Measurements from ENCODE around the gene RAPSN.

Gene RAPSN

DNA sequence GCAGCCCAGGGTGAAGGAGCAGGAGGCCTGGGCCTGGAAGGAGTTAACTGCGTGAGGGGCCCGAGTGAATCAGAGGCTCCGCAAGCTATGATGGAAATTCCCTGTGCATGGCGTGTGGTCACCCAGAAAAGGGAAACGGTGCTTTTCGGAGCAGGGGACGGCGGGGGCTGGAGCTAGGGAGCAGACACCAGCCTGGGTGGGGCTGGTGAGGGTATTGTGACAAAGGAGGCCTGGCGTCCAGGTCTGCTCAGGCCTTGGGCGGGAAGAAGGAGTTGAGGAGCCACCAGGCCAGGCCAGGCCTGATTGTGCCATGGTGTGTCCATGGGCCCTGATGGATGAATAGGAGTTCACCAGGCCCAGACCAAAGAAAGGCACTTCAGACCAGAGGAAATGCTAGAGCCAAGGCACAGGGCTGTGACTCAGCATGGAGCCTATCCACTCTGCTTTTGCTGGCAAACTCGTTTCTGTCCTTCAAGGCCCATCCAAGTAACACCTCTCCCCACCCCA, 57.8 kb downstream of the RAPSN start:
- H3K27ac ChIP-seq (ENCODE audit: extremely low read depth, low read depth, low read length), result no peak overlapping the region

GRCh38 chr11:47390422-47390760, 58.5 kb downstream of the RAPSN start:
- no peaks in the 10 kb centered on the region for H3K9me3 ChIP-seq (ENCODE audit: control insufficient read depth, insufficient read depth, low read depth, low read length)
- H3K4me3 ChIP-seq (ENCODE audit: low read depth, low read length), result no peak overlapping the region
- no peaks in the 10 kb centered on the region for H3K36me3 ChIP-seq (ENCODE audit: control insufficient read depth in 2 of 2, insufficient read depth in 1 of 2, low read length in 2 of 2)
- H3K27ac ChIP-seq (ENCODE audit: extremely low read depth, low read depth, low read length), result no peak overlapping the region
- ChIA-PET POLR2A (interaction anchor here (1.0 kb wide), 1 partner anchor 10 kb away, joined by 3 read pairs; no protein-coding TSS in a partner anchor), CTCF (interaction anchor here (5.6 kb wide), 1 partner anchor 16 kb away, joined by 37 read pairs; no protein-coding TSS in a partner anchor)
- TF ChIP-seq ZNF404 (tag by site-specific recombination; IDR thresholded peaks at IDR 0.05) (no peak), ZBTB20 (tag by site-specific recombination; IDR thresholded peaks at IDR 0.05) (no peak), ZNF433 (tag by site-specific recombination; IDR thresholded peaks at IDR 0.05; ENCODE audit: low read depth) (no peak), ZNF140 (tag by site-specific recombination; IDR thresholded peaks at IDR 0.05) (no peak), ZNF274 (IDR thresholded peaks at IDR 0.05; ENCODE audit: low read length) (no peak), ZNF274 (tag by site-specific recombination; IDR thresholded peaks at IDR 0.05; ENCODE audit: borderline replicate concordance) (no peak), ZBTB1 (tag by site-specific recombination; IDR thresholded peaks at IDR 0.05) (no peak), ZFP37 (tag by site-specific recombination; IDR thresholded peaks at IDR 0.05) (no peak), ZNF548 (tag by site-specific recombination; IDR thresholded peaks at IDR 0.05) (no peak), ZNF132 (tag by site-specific recombination; IDR thresholded peaks at IDR 0.05; ENCODE audit: borderline replicate concordance) (no peak), ZNF112 (tag by site-specific recombination; IDR thresholded peaks at IDR 0.05) (no peak), SP3 (tag by site-specific recombination; IDR thresholded peaks at IDR 0.05) (no peak), ZNF121 (tag by site-specific recombination; IDR thresholded peaks at IDR 0.05) (no peak), ZSCAN5A (tag by site-specific recombination; IDR thresholded peaks at IDR 0.05) (no peak), EGR2 (tag by site-specific recombination; IDR thresholded peaks at IDR 0.05; ENCODE audit: low read depth) (no peak)
- TF ChIP-seq, protein P1, sequence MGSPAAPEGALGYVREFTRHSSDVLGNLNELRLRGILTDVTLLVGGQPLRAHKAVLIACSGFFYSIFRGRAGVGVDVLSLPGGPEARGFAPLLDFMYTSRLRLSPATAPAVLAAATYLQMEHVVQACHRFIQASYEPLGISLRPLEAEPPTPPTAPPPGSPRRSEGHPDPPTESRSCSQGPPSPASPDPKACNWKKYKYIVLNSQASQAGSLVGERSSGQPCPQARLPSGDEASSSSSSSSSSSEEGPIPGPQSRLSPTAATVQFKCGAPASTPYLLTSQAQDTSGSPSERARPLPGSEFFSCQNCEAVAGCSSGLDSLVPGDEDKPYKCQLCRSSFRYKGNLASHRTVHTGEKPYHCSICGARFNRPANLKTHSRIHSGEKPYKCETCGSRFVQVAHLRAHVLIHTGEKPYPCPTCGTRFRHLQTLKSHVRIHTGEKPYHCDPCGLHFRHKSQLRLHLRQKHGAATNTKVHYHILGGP (tag by site-specific recombination; IDR thresholded peaks at IDR 0.05), result no peak
- no peaks in the 10 kb centered on the region for H3K4me1 ChIP-seq (ENCODE audit: control insufficient read depth, insufficient read depth, low read length)

More for the DNA sequence above, 57.8 kb downstream of the RAPSN start:
- Histone ChIP-seq H3K9me3 (ENCODE audit: control insufficient read depth, insufficient read depth, low read depth, low read length) (no peaks in the 10 kb centered on the region), H3K36me3 (ENCODE audit: control insufficient read depth in 2 of 2, insufficient read depth in 1 of 2, low read length in 2 of 2) (no peaks in the 10 kb centered on the region), H3K4me1 (ENCODE audit: control insufficient read depth, insufficient read depth, low read length) (no peaks in the 10 kb centered on the region), H3K4me3 (ENCODE audit: low read depth, low read length) (no peak overlapping the region)
- TF ChIP-seq ZFP3 (tag by site-specific recombination; IDR thresholded peaks at IDR 0.05; ENCODE audit: low read depth) (peak; percentile 83), ZNF571 (tag by site-specific recombination; IDR thresholded peaks at IDR 0.05) (no peak)
- CTCF ChIA-PET, result interaction anchor here (2.1 to 5.6 kb wide), 2 partner anchors 17 to 21 kb away, joined by 10 to 37 read pairs; no protein-coding TSS in a partner anchor
- POLR2A ChIA-PET, result interaction anchor here (1.0 kb wide), 1 partner anchor 9 kb away, joined by 3 read pairs; no protein-coding TSS in a partner anchor

DNA sequence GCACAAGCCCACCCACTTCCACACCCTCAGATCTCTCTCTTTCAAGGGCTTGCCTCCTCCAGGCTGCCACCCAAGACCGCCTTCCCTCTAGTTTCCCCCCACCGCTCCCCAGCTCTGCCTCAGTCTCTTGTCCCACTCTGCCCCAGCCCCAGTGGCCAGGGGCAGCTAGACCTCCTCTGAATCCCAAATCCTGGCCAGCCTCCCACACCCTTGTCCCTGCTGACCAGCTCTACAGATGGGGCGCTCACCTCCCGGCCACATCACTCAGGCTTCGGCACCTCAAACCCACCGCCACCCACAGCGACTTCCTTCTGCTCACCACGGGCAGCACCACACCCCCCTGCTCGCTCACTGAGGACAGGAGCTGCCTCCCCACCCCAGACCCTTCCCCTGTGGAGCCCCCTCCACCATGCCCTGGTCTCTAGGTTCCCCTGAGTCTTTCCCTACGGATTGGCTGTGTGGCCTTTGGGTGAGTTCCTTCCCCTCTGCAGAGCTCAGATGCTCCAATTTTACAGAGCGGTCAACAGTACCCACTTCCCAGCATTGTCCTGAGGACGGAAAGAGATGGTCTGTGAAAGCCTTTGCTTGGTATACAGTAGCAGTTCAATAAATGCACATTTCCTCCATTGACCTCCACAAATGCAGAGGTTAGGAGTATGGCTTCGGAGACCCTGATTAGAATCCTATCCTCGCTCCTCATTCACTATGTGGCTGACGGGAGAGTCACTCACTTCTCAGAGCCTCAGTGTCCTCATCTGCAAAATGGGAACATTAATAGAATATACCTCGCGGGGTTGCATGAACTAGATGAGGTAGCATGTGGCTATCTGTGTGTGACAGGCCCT, 59.1 kb downstream of the RAPSN start:
- Histone ChIP-seq H3K36me3 (ENCODE audit: control insufficient read depth in 2 of 2, insufficient read depth in 1 of 2, low read length in 2 of 2) (no peaks in the 10 kb centered on the region), H3K4me3 (ENCODE audit: low read depth, low read length) (no peak overlapping the region), H3K9me3 (ENCODE audit: control insufficient read depth, insufficient read depth, low read depth, low read length) (no peaks in the 10 kb centered on the region), H3K4me1 (ENCODE audit: control insufficient read depth, insufficient read depth, low read length) (no peaks in the 10 kb centered on the region), H3K27ac (ENCODE audit: extremely low read depth, low read depth, low read length) (no peak overlapping the region)
- ChIA-PET POLR2A (no interaction called here), CTCF (interaction anchor here (1.7 to 5.6 kb wide), 2 partner anchors 9 to 16 kb away, joined by 7 to 37 read pairs; no protein-coding TSS in a partner anchor)
- TF ChIP-seq RBAK (tag by site-specific recombination; IDR thresholded peaks at IDR 0.05) (no peak), ZNF518A (tag by site-specific recombination; conservative IDR thresholded peaks at IDR 0.05; ENCODE audit: low read depth) (no peak), ZNF610 (tag by site-specific recombination; IDR thresholded peaks at IDR 0.05; ENCODE audit: borderline replicate concordance) (no peak), ZNF664 (tag by site-specific recombination; IDR thresholded peaks at IDR 0.05) (0 out of 2 replicates have a peak, but pooled peaks have one; percentile 23), SALL2 (tag by site-specific recombination; IDR thresholded peaks at IDR 0.05; ENCODE audit: borderline replicate concordance) (no peak), ZNF561 (tag by site-specific recombination; IDR thresholded peaks at IDR 0.05; ENCODE audit: borderline replicate concordance) (no peak)
